Neural cell (in vitro differentiated cells): ENCODE data around the gene CENPA. TPM values are rescaled to one million over a fixed set of nuclear protein-coding genes. Genes with fewer than 3 reads are reported as not detected.

ENCODE experiments used
- H2AFZ ChIP-seq: fragments of 200-600, 300-800 bp; sonication (generic), shearing (Covaris generic); 2 replicates; pipeline ENCODE4 v1.6.0; 2014; ENCODE audit warnings: low read depth, mild to moderate bottlenecking, antibody characterized with exemption, low read length, moderate library complexity
- H3F3A ChIP-seq: fragments of 200-600 bp; shearing (Covaris generic); 2 replicates; pipeline ENCODE4 v1.6.1; 2016; ENCODE audit warnings: mild to moderate bottlenecking, moderate library complexity, mixed read lengths, antibody characterized with exemption, low read length; ENCODE audit not compliant: insufficient read depth, poor library complexity, severe bottlenecking
- H3K27ac ChIP-seq: fragments of 200-600, 300-800 bp; sonication (generic), shearing (Covaris generic); 2 replicates; pipeline ENCODE4 v1.5.1; 2014; ENCODE audit warnings: mild to moderate bottlenecking, low read length, moderate library complexity
- H3K27me3 ChIP-seq: fragments of 300-800, 200-600 bp; sonication (generic), shearing (Covaris generic); 2 replicates; pipeline ENCODE4 v1.6.0; 2014; ENCODE audit warnings: mild to moderate bottlenecking, low read depth, low read length, moderate library complexity; ENCODE audit not compliant: insufficient read depth
- H3K36me3 ChIP-seq: fragments of 300-800, 200-600 bp; sonication (generic), shearing (Covaris generic); 2 replicates; pipeline ENCODE4 v1.5.1; 2014; ENCODE audit warnings: mild to moderate bottlenecking, antibody characterized with exemption, low read length, moderate library complexity; ENCODE audit not compliant: insufficient read depth
- H3K4me2 ChIP-seq: fragments of 300-800, 200-600 bp; sonication (generic), shearing (Covaris generic); 2 replicates; pipeline ENCODE4 v1.6.0; 2014; ENCODE audit warnings: mild to moderate bottlenecking, low read length
- H3K4me3 ChIP-seq: fragments of 300-800, 200-600 bp; sonication (generic), shearing (Covaris generic); 2 replicates; pipeline ENCODE4 v1.5.1; 2014; ENCODE audit warnings: mild to moderate bottlenecking, low read length, moderate library complexity
- H3K79me2 ChIP-seq: fragments of 200-600 bp; shearing (Covaris generic); replicated peaks from 2 replicates; pipeline ENCODE4 v1.6.0; 2014; ENCODE audit warnings: mild to moderate bottlenecking, low read length, moderate library complexity; ENCODE audit not compliant: insufficient read depth
- H3K9ac ChIP-seq: fragments of 300-800, 200-600 bp; sonication (generic), shearing (Covaris generic); 2 replicates; pipeline ENCODE4 v1.6.1; 2016; ENCODE audit warnings: mild to moderate bottlenecking, low read length, mixed read lengths
- H3K9me2 ChIP-seq: fragments of 200-600 bp; shearing (Covaris generic); 2 replicates; pipeline ENCODE4 v1.6.1; 2016; ENCODE audit warnings: mild to moderate bottlenecking, low read length, mixed read lengths; ENCODE audit not compliant: insufficient read depth
- H3K9me3 ChIP-seq: fragments of 200-600, 300-800 bp; sonication (generic), shearing (Covaris generic); 2 replicates; pipeline ENCODE4 v1.6.1; 2016; ENCODE audit warnings: mild to moderate bottlenecking, mixed run types, low read length, moderate library complexity, mixed read lengths
- H4K20me1 ChIP-seq: fragments of 200-600 bp; shearing (Covaris generic); 2 replicates; pipeline ENCODE4 v1.6.1; 2016; ENCODE audit warnings: mild to moderate bottlenecking, mixed run types; ENCODE audit not compliant: insufficient read depth
- CTCF ChIP-seq: fragments of 450-650 bp; IDR thresholded peaks from 2 replicates; pipeline ENCODE4 v1.5.1; 2014; ENCODE audit warnings: antibody characterized with exemption, mild to moderate bottlenecking, moderate library complexity; ENCODE audit not compliant: poor library complexity, severe bottlenecking
- EP300 ChIP-seq: fragments of 450-650 bp; conservative IDR thresholded peaks from 2 replicates; pipeline ENCODE4 v1.6.1; 2014; ENCODE audit warnings: antibody characterized with exemption, mild to moderate bottlenecking, moderate library complexity; ENCODE audit not compliant: poor library complexity, severe bottlenecking
- EZH2 ChIP-seq: fragments of 200-600, 300-800 bp; shearing (Covaris generic), sonication (generic); IDR thresholded peaks from 2 replicates; pipeline ENCODE4 v1.6.1; 2014; ENCODE audit warnings: antibody characterized with exemption, low read length, borderline replicate concordance, mild to moderate bottlenecking; ENCODE audit not compliant: insufficient read depth, poor library complexity, severe bottlenecking
- MXI1 ChIP-seq: fragments of 450-650 bp; conservative IDR thresholded peaks from 2 replicates; pipeline ENCODE4 v1.6.1; 2014; ENCODE audit warnings: antibody characterized with exemption, mild to moderate bottlenecking; ENCODE audit not compliant: poor library complexity, severe bottlenecking
- POLR2AphosphoS5 ChIP-seq: IDR thresholded peaks from 2 replicates; pipeline ENCODE4 v1.6.1; 2012
- RAD21 ChIP-seq: fragments of 450-650 bp; conservative IDR thresholded peaks from 2 replicates; pipeline ENCODE4 v1.6.1; 2014; ENCODE audit warnings: antibody characterized with exemption, mild to moderate bottlenecking, moderate library complexity
- REST ChIP-seq: IDR thresholded peaks from 2 replicates; pipeline ENCODE4 v1.6.1; 2012; ENCODE audit warnings: borderline replicate concordance
- SMC3 ChIP-seq: fragments of 450-650 bp; conservative IDR thresholded peaks from 2 replicates; pipeline ENCODE4 v1.6.1; 2014; ENCODE audit warnings: antibody characterized with exemption, mild to moderate bottlenecking, moderate library complexity; ENCODE audit not compliant: poor library complexity
- TAF1 ChIP-seq: IDR thresholded peaks from 2 replicates; pipeline ENCODE4 v1.6.1; 2012; ENCODE audit warnings: low read depth
- polyA plus RNA-seq: library from polyadenylated mRNA; depleted of rRNA; stranded (reverse); fragments of >200 nt; gene quantifications from 2 replicates; pipeline ENCODE4 v1.2.3, GENCODE V29; 2014

Gene CENPA
- polyA plus RNA-seq, 1 donor from 2014 or later, result 0.54 TPM

GRCh38 chr2:26807788-26808460, 22.1 kb downstream of the CENPA start:
- no peaks in the 10 kb centered on the region for H4K20me1 ChIP-seq
- TF ChIP-seq MXI1 (peak; percentile 58), EP300 (peak; percentile 31), TAF1 (no peak), REST (peak; percentile 64), POLR2AphosphoS5 (peak; percentile 42), RAD21 (peak; percentile 12), CTCF (no peak)
- H3K4me3 ChIP-seq, result peak overlapping the region; percentile 54
- H3K79me2 ChIP-seq, result no peaks in the 10 kb centered on the region
- peak overlapping the region; percentile 59 for H3K4me2 ChIP-seq
- peak overlapping the region; percentile 65 for H3K27ac ChIP-seq
- H3K9me3 ChIP-seq, result no peaks in the 10 kb centered on the region
- H2AFZ ChIP-seq, result peak overlapping the region; percentile 52
- H3K36me3 ChIP-seq, result no peaks in the 10 kb centered on the region
- no peaks in the 10 kb centered on the region for H3K27me3 ChIP-seq
- no peaks in the 10 kb centered on the region for H3F3A ChIP-seq
- peak overlapping the region; percentile 48 for H3K9ac ChIP-seq
- no peaks in the 10 kb centered on the region for H3K9me2 ChIP-seq

GRCh38 chr2:26809211-26809610, 23.4 kb downstream of the CENPA start:
- Histone ChIP-seq H3K4me3 (no peak overlapping the region), H4K20me1 (no peaks in the 10 kb centered on the region), H3K9me3 (no peaks in the 10 kb centered on the region), H3K9me2 (no peaks in the 10 kb centered on the region), H3K27me3 (no peaks in the 10 kb centered on the region), H3K27ac (no peak overlapping the region), H3K9ac (no peak overlapping the region), H3K36me3 (no peaks in the 10 kb centered on the region), H3F3A (no peaks in the 10 kb centered on the region), H3K4me2 (no peak overlapping the region), H3K79me2 (no peaks in the 10 kb centered on the region), H2AFZ (no peak overlapping the region)
- TF ChIP-seq EZH2 (no peak), RAD21 (no peak), CTCF (no peak), EP300 (no peak), REST (no peak), TAF1 (no peak), SMC3 (no peak), POLR2AphosphoS5 (no peak), MXI1 (no peak)
